ENCODE measurements around the gene ASCC3.
A peak's percentile ranks its signal among the peaks of the same experiment; 100 is the strongest.

The ASCC3 gene

DNA sequence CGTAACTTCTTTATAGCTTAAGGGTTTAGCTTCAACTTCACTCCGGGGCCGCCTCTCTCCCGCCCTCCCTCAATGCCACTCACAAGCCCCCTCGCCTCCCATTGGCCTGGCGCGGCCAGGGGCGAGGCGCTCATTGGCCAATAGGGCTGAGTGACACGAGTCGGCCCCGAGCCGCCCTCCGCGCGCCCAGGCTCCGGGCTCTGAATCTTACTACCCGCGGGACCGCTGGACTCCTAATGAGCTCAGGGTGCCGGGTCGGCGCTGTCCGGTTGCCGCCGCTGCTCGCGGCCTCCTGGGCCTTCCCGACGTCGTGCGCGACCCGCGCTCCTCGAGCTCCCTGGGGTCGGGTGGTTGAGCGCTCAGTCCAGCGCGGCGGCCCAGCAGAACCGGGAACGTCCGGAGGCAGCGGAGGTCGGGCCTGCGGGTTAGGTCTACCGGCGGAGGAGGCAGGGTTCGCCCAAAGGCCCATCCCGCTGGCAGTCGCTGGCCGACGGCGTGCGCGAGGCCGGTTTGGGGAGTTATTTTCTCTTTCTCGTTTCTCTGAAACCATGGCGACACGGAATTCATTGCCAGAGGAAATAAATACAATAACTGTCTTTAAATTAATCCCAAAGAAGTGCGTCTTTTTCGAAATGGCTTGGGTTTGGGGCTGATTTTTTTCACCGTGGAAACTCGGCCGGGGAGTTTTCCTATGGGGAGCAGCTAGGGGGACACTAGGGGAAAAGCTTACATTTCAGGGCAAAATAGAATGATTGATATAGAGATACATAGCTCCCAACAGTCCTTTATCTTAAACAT, 416.0 kb downstream of the ASCC3 start, which contains the start of gene SIM1:
Gene SIM1 (minus strand): TSS at position 19 of the 798 bp plus-strand sequence. CDS start 1,453 bp downstream, outside the sequence.
- peak; percentile 41 for DNase-seq (ENCODE audit: low read depth, low spot score)

DNA sequence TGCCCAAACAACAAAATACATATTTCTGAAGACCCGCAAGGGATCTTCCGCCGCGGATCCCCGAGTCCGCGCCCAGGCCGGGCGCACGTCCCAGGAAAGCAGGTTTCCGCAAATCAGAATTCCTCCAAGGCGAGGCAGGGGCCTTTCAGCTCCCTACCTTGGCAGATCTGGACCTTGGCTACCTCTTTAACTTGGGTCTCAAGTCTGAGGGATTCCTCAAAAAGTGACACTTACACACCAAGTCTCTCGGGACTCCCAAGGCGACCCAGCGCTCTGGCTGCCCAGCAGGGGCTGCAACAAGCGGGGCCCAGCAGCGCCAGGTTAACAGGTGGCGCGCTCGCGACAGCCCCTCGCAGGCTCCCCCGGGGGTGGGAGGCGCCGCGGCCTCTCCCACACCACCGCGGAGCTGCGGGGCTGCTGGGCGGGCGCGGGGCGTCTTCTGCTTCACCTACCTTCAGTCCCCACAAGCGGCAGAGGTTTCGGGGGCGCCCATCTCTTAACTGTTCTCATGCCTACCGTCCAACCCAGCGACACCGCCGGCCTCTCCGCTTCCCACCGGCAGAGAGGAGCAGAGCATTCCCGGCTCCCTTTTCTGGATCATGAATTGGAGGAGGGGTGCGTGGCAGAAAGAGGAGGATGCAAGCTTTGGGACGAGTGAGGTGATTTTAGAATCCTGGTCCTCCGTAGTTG, 416.8 kb downstream of the ASCC3 start:
- no peak for DNase-seq (ENCODE audit: low read depth, low spot score)

DNA sequence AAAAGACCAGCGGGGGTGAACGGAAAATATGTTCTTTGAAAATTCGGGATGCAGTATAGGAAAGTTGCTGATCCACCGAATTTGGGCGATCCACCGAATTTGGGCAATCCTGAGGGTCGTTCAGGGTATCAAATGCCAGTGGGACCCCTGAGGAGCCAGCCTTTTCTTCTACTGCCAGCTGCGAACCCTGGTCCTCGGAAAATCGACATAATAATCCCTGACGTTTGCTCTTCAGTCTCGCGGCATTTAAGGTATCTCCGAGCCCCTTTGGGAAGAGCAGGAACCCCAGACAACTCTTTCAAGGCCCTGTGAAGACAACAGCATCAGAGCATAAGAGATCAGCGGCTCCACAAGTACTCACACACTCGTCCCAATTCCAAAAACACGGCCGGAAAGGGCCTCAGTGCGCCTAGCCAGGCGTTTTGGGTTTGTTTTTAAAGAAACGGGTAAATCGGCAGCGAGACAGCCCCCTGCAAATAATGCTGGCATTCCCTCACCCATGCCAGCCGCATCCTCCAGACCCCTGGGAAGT, 417.4 kb downstream of the ASCC3 start:
- DNase-seq (ENCODE audit: low read depth, low spot score) = no peak

DNA sequence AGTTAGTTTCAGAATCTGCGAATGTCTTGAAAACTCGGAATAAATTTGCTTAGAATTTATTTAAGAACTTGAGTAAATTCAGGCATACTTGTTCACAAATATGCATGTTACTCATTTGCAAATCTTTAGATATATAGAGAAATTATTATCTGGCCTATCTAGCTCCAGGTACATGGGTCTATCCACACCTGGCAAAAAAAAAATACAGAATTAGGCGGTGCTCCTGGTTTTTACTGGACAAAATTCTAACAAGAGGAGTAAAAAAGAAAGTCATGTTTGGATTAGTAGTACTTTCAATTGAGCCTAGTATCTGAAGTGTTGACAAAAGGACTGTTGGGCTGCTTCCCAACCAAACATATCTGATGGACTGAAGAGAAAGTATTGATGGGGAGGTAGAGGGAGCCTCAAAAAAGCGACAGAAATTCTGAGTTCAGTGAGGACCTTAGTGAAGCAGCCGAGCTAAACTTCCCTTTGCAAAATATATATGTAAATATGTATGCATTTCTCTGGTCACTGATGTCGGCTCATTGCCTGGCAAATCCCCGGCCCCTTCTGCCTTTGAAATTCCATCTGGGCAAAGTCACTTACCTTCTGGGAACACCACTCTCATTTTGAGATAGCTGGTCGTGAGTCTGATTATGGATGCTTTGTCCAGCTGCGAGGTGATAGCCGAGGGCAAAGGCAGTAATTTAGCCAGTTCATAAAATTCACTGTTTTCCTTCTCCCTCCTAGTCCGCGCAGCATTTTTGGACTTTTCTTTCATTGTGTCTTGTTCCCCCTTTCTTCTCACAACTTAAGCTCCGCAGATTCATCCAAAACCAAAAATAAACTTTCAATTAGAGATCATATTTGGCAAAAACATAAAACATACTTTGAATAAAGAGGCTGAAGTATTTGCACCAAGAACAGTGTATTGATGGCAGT, 418.2 kb downstream of the ASCC3 start:
- DNase-seq (ENCODE audit: low read depth, low spot score) = no peak

DNA sequence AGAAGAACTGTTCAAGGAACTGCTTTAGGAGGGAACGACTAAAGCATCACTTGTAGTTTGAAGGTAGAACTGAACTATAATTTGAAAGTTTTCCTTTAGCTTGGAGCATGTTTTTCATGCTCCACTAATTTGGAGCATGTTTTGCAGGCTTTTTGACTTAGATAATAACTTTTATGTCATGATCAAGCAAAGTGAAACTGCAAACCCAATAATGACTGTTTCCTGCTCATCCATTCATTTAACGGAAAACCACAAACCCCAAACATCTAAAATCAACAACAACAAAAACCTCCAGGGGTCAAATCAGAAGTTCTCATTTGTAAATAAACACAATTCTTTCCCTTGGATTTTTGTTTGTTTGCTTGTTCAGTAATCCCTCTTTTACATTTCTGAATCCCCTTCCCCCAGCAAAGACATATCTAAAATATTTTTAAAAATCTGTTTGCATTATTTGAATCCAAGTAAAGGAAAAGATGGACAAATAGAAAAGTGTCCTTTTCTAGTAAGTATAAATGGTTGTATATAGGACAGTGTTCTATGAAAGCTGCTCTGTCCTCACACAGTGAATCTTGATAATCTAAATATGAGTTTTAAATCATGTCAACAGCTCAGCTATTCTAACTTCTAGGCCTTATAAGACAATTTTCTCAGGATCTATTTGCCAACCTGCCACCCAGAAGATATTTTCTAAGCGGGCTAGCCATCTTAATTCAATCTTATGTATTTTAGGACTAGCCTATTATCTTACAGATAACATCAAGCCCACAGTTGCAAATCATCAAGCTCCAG, 419.0 kb downstream of the ASCC3 start:
- DNase-seq (ENCODE audit: low read depth, low spot score) = no peak

GRCh38 chr6:100461278-100461916, 419.7 kb downstream of the ASCC3 start:
- no peak for DNase-seq (ENCODE audit: low read depth, low spot score)

- DNase-seq (ENCODE audit: low read depth, low spot score) = no peak
These were observed 420.4 kb downstream of the ASCC3 start for GRCh38 chr6:100460650-100461204.

DNA sequence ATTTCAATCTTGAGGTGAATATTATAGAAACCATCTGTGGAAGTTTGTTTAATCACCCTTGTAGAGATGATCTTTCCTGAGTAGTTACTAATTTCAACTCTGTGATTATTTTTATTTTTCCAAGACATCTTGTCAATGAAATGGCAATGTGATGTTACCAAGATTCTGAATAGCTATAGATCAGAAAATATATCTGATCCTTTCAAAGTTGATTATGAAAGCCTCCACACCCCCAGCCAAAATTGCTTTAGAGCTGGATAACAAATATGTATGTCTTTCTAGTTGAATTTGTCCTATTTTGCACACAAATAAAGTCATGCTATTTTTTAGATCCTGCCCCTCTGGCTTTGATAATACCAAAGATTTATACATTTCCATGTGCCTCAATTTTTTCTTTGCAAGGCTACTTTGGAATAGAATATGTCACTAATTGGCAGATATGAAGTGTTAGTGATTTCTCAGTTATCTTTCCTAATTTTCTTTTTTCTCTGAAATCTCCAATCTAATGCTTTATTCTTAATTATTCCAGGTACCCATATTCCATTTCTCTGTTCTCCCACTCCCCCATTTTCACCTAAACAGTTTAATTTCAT, 421.4 kb downstream of the ASCC3 start:
- no peak for DNase-seq (ENCODE audit: low read depth, low spot score)

- DNase-seq (ENCODE audit: low read depth, low spot score) = no peak
These were observed 422.1 kb downstream of the ASCC3 start for GRCh38 chr6:100458841-100459591.
